Naive thymus-derived CD4-positive, alpha-beta T cell (primary cell): ENCODE data around the gene NAP1L5. TPM values are rescaled to one million over a fixed set of nuclear protein-coding genes. Genes with fewer than 3 reads are reported as not detected.

Experiments
- ATAC-seq: fragments of 150-1000 bp; cut with Tn5 transposase; 2 replicates; pipeline ENCODE4 v1.10.0; 2021; ENCODE audit warnings: mild to moderate bottlenecking, moderate library complexity
- CTCF ChIA-PET: fragments of 350-600 bp; sonication (Branson Sonifier 250); formaldehyde crosslinking; loops from one replicate; lab custom pipeline; 2021; ENCODE audit warnings: antibody characterized with exemption; lab: Charles Lee
- POLR2A ChIA-PET: fragments of 350-600 bp; sonication (Branson Sonifier 250); formaldehyde crosslinking; loops from one replicate; lab custom pipeline; 2021; ENCODE audit warnings: antibody characterized with exemption, inconsistent platforms; lab: Charles Lee
- DNase-seq, 9 donors: peaks; one replicate each; pipeline versions ENCODE4 v3.0.0 to v3.0.0-alpha.2; 2020 to 2022; ENCODE audit warnings: mixed read lengths in 1 of 9
- H3K27ac ChIP-seq: one replicate; pipeline ENCODE4 v1.7.0; 2013; ENCODE audit warnings: mild to moderate bottlenecking, low read depth, low read length, moderate library complexity
- H3K27me3 ChIP-seq, 2 donors: one replicate each; pipeline ENCODE4 v1.7.0; 2013; ENCODE audit warnings: low read length in 2 of 2, mild to moderate bottlenecking in 2 of 2, moderate library complexity in 2 of 2; ENCODE audit not compliant: control insufficient read depth in 2 of 2, insufficient read depth in 2 of 2
- H3K36me3 ChIP-seq, 3 experiments: 1 replicate in 2 of 3; 2 replicates in 1 of 3; pipeline ENCODE4 v1.7.0; 2013; ENCODE audit warnings: low read length in 3 of 3, mild to moderate bottlenecking in 3 of 3, moderate library complexity in 1 of 3; ENCODE audit not compliant: insufficient read depth in 3 of 3, control insufficient read depth in 2 of 3
- H3K4me1 ChIP-seq, 2 donors: one replicate each; pipeline ENCODE4 v1.7.0; 2013; ENCODE audit warnings: low read length in 2 of 2, mild to moderate bottlenecking in 2 of 2, moderate library complexity in 1 of 2; ENCODE audit not compliant: control insufficient read depth in 2 of 2, insufficient read depth in 2 of 2
- H3K4me3 ChIP-seq: 2 replicates; pipeline ENCODE4 v1.7.0; 2013; ENCODE audit warnings: mild to moderate bottlenecking, low read length
- H3K9me3 ChIP-seq, 3 experiments: 1 replicate in 2 of 3; 2 replicates in 1 of 3; pipeline ENCODE4 v1.7.0; 2013; ENCODE audit warnings: low read length in 3 of 3; ENCODE audit not compliant: control insufficient read depth in 2 of 3
- H3K27ac Mint-ChIP-seq, 9 donors: one replicate each; pipeline ENCODE4 v1.8.0; 2020 to 2022; ENCODE audit warnings: mixed read lengths in 9 of 9, mild to moderate bottlenecking in 8 of 9, moderate library complexity in 5 of 9, inconsistent platforms in 2 of 9
- H3K27me3 Mint-ChIP-seq, 5 donors: one replicate each; pipeline ENCODE4 v1.8.0; 2021 to 2022; ENCODE audit warnings: mixed read lengths in 5 of 5, mild to moderate bottlenecking in 1 of 5
- H3K36me3 Mint-ChIP-seq, 5 donors: one replicate each; pipeline ENCODE4 v1.8.0; 2020 to 2022; ENCODE audit warnings: mixed read lengths in 5 of 5, mild to moderate bottlenecking in 3 of 5, inconsistent platforms in 1 of 5
- H3K4me1 Mint-ChIP-seq, 7 donors: one replicate each; pipeline ENCODE4 v1.8.0; 2020 to 2022; ENCODE audit warnings: mixed read lengths in 7 of 7, mild to moderate bottlenecking in 3 of 7, inconsistent platforms in 1 of 7
- H3K4me3 Mint-ChIP-seq, 10 donors: one replicate each; pipeline ENCODE4 v1.8.0; 2020 to 2022; ENCODE audit warnings: mild to moderate bottlenecking in 10 of 10, mixed read lengths in 10 of 10, moderate library complexity in 6 of 10, inconsistent platforms in 2 of 10
- H3K9me3 Mint-ChIP-seq, 11 donors: one replicate each; pipeline ENCODE4 v1.8.0; 2020 to 2022; ENCODE audit warnings: mixed read lengths in 11 of 11, mild to moderate bottlenecking in 4 of 11, inconsistent platforms in 1 of 11, moderate library complexity in 1 of 11
- intact Hi-C, 2 donors: fragments of 100-400 bp; cut with micrococcal nuclease; formaldehyde crosslinking; loops; one replicate each; pipeline ENCODE4 v1.15.1; 2023
- polyA plus RNA-seq, 2 donors: library from polyadenylated mRNA; unstranded; fragments of 300-500 nt; fragmentation: Illumina TruSeq; gene quantifications; one replicate each; pipeline ENCODE4 v1.2.3, GENCODE V29; 2021
- total RNA-seq, 6 experiments: library from RNA in 5 of 6; stranded (reverse) in 5 of 6; gene quantifications; 1 replicate in 5 of 6; 2 replicates in 1 of 6; pipeline ENCODE4 v1.2.3 and lab custom pipeline; 2021 to 2026

The NAP1L5 gene
- total and polyA plus RNA-seq, 7 experiments from 2014 or later, result 1.4 to 11.7 (median 3.0) TPM

- ATAC-seq (no peak), DNase-seq (no peak)
- Mint-ChIP-seq H3K27me3 (no peaks in the 10 kb centered on the region), H3K4me1 (peaks cover 0 to 17% (median under 1%) of the 10 kb centered on the region in 7 donors), H3K4me3 (no peak overlapping the region), H3K27ac (no peak overlapping the region), H3K9me3 (peaks cover 0 to 4% (median 0%) of the 10 kb centered on the region in 11 donors), H3K36me3 (peaks cover 27 to 80% (median 67%) of the 10 kb centered on the region in 5 donors)
- no peaks in the 10 kb centered on the region for H3K4me1 ChIP-seq
- no peaks in the 10 kb centered on the region for H3K27me3 ChIP-seq
- H3K36me3 ChIP-seq, result peaks cover 0 to 64% (median 12%) of the 10 kb centered on the region in 3 experiments
- CTCF ChIA-PET, result interaction anchor here (0.5 kb wide), 1 partner anchor 49 kb away, joined by 4 read pairs; no protein-coding TSS in a partner anchor
- H3K9me3 ChIP-seq, result no peaks in the 10 kb centered on the region
- intact Hi-C loops, result no loop called here
- POLR2A ChIA-PET, result no interaction called here
- no peak overlapping the region for H3K27ac ChIP-seq
- H3K4me3 ChIP-seq, result no peak overlapping the region
These were observed 7.6 kb upstream of the NAP1L5 start for GRCh38 chr4:88705223-88705622.

- peaks cover 0 to 5% (median 0%) of the 10 kb centered on the region in 11 donors for H3K9me3 Mint-ChIP-seq
- peaks cover 21 to 63% (median 52%) of the 10 kb centered on the region in 5 donors for H3K36me3 Mint-ChIP-seq
- H3K4me1 Mint-ChIP-seq, result peaks cover 4 to 12% (median 9%) of the 10 kb centered on the region in 7 donors
These were observed 5.2 kb upstream of the NAP1L5 start for GRCh38 chr4:88702782-88703181.

DNA sequence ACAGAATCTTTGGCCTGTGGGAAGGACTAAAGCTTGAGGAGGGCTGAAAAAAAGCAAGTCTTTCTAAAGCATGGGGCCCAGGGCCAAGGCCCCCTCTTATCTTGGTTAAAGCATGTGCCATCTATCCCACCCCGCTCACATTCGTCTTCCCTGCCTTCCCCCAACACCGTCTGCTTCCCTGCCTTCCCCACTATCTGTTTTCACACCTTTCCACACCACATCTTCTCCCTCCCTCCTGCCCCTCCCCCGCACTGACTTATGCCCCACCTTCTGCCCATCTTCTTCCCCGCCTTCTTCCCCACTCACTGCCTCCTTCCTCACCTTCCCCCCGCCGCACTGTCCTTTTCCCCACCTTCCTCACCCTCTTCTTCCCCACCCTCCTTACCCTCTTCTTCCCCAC lies 890 bp upstream of the NAP1L5 start:
- H3K9me3 ChIP-seq, result no peaks in the 10 kb centered on the region
- H3K4me3 ChIP-seq, result no peak overlapping the region
- H3K4me1 ChIP-seq, result peaks cover 0 to 13% of the 10 kb centered on the region in 2 donors
- intact Hi-C loops, result loop anchor here (2.0 to 5.0 kb wide), 4 partner anchors 39 to 416 kb away; partner anchors contain the start of genes HERC3 (in 1 of the 2) and TIGD2 (in 1 of the 2)
- DNase-seq (no peak), ATAC-seq (no peak)
- H3K4me3 Mint-ChIP-seq, result peak overlapping the region in 2 of 10 donors; percentile 86 to 87
- H3K27me3 Mint-ChIP-seq, result no peaks in the 10 kb centered on the region
- peak overlapping the region in 7 of 9 donors; percentile 79 to 96 (median 94) for H3K27ac Mint-ChIP-seq
- peak overlapping the region; percentile 79 for H3K27ac ChIP-seq
- H3K4me1 Mint-ChIP-seq, result peaks cover 5 to 35% (median 22%) of the 10 kb centered on the region in 7 donors
- peaks cover 3 to 43% (median 24%) of the 10 kb centered on the region in 5 donors for H3K36me3 Mint-ChIP-seq
- no peaks in the 10 kb centered on the region for H3K27me3 ChIP-seq
- H3K9me3 Mint-ChIP-seq, result peaks cover 0 to 5% (median 0%) of the 10 kb centered on the region in 11 donors
- ChIA-PET CTCF (no interaction called here), POLR2A (interaction anchor here (0.6 kb wide), 1 partner anchor 10 kb away, joined by 3 read pairs; no protein-coding TSS in a partner anchor)
- H3K36me3 ChIP-seq, result peaks cover 0 to 15% (median 6%) of the 10 kb centered on the region in 3 experiments

More at GRCh38 chr4:88702782-88703181, 5.2 kb upstream of the NAP1L5 start:
- intact Hi-C loops, result no loop called here
- no peaks in the 10 kb centered on the region for H3K27me3 ChIP-seq
- DNase-seq, result no peak
- H3K9me3 ChIP-seq, result no peaks in the 10 kb centered on the region
- H3K4me3 ChIP-seq, result no peak overlapping the region
- ChIA-PET CTCF (no interaction called here), POLR2A (interaction anchor here (0.6 kb wide), 1 partner anchor 20 kb away, joined by 4 read pairs; no protein-coding TSS in a partner anchor)
- H3K27ac ChIP-seq, result no peak overlapping the region
- Mint-ChIP-seq H3K4me3 (no peak overlapping the region), H3K27me3 (no peaks in the 10 kb centered on the region), H3K27ac (peak overlapping the region in 3 of 9 donors; percentile 23 to 43 (median 24))
- no peak for ATAC-seq
- peaks cover 0 to 5% of the 10 kb centered on the region in 2 donors for H3K4me1 ChIP-seq
- peaks cover 0 to 45% (median 6%) of the 10 kb centered on the region in 3 experiments for H3K36me3 ChIP-seq

- POLR2A ChIA-PET, result interaction anchor here (0.5 kb wide), 2 partner anchors 51 to 123 kb away, joined by 3 to 6 read pairs; no protein-coding TSS in a partner anchor
- Histone ChIP-seq H3K27ac (peak overlapping the region; percentile 79), H3K4me3 (peak overlapping the region; percentile 68), H3K4me1 (peaks cover 0 to 13% of the 10 kb centered on the region in 2 donors), H3K9me3 (no peaks in the 10 kb centered on the region), H3K36me3 (peaks cover 0 to 12% (median 0%) of the 10 kb centered on the region in 3 experiments), H3K27me3 (no peaks in the 10 kb centered on the region)
- no peaks in the 10 kb centered on the region for H3K27me3 Mint-ChIP-seq
- H3K36me3 Mint-ChIP-seq, result peaks cover 0 to 36% (median 15%) of the 10 kb centered on the region in 5 donors
- peak overlapping the region; percentile 82 to 92 (median 88) for H3K4me3 Mint-ChIP-seq
- CTCF ChIA-PET, result interaction anchor here (0.6 to 0.9 kb wide), 2 partner anchors 12 to 158 kb away, joined by 3 read pairs; no protein-coding TSS in a partner anchor
- peak overlapping the region; percentile 79 to 96 (median 94) for H3K27ac Mint-ChIP-seq
- ATAC-seq, result peak; percentile 26
- peak in 5 of 9 donors; percentile 4 to 42 (median 35) for DNase-seq
- H3K4me1 Mint-ChIP-seq, result peaks cover 5 to 35% (median 22%) of the 10 kb centered on the region in 7 donors
- intact Hi-C loops, result loop anchor here (2.0 to 5.0 kb wide), 5 partner anchors 40 to 415 kb away; partner anchors contain the start of genes HERC3 (in 2 of the 2) and TIGD2 (in 1 of the 2)
- peaks cover 0 to 5% (median 0%) of the 10 kb centered on the region in 11 donors for H3K9me3 Mint-ChIP-seq
These were observed 488 bp downstream of the NAP1L5 start for GRCh38 chr4:88697141-88697540.

DNA sequence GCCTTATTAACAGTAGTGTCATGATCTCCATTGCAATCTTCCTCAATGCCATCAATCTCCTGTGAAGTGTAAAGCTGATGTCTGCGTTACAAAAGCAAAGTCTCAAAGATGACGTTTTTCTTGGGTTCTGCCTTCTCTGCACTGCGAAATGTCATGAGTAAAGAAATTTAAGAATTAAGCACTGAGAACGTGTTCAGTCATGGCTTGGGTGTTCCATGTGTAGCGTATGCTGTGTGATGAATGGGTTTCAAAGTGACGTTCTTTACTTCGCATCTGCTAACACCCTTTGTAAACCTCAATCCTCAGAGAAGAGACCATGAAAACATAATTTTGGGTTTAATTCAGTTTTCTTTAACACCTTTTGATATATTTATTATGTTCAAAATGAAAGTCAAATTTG lies 999 bp downstream of the NAP1L5 start:
- intact Hi-C loops, result loop anchor here (2.0 to 5.0 kb wide), 5 partner anchors 41 to 416 kb away; partner anchors contain the start of genes HERC3 (in 2 of the 2) and TIGD2 (in 1 of the 2)
- POLR2A ChIA-PET, result interaction anchor here (0.5 kb wide), 1 partner anchor 124 kb away, joined by 6 read pairs; no protein-coding TSS in a partner anchor

DNA sequence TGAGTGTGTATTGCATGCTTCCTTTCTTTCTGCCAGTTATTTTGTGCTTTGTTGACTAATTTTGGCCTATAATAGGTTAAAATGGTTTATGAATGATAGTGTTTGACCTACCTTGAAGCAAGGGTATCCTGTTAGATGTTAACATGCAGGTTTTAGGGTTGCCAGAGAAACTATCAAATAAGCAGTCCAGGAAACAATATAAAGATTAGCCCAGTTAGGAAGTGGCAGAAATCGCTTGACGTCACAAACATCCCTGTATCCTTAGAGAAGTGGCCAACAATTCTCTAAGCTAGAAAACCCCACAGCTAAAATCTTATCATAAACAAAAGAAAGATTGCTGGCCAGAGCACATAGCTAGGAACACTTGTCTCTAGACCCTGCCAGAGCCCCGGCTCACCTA lies 3.8 kb downstream of the NAP1L5 start:
- DNase-seq (no peak), ATAC-seq (no peak)
- Histone ChIP-seq H3K36me3 (peaks cover 0 to 39% (median 0%) of the 10 kb centered on the region in 3 experiments), H3K27me3 (no peaks in the 10 kb centered on the region), H3K9me3 (no peaks in the 10 kb centered on the region), H3K4me3 (no peak overlapping the region), H3K27ac (no peak overlapping the region), H3K4me1 (peaks cover 0 to 13% of the 10 kb centered on the region in 2 donors)
- peaks cover 0 to 35% (median 17%) of the 10 kb centered on the region in 7 donors for H3K4me1 Mint-ChIP-seq
- H3K9me3 Mint-ChIP-seq, result no peaks in the 10 kb centered on the region
- intact Hi-C loops, result no loop called here
- POLR2A ChIA-PET, result no interaction called here
- peaks cover 5 to 41% (median 20%) of the 10 kb centered on the region in 5 donors for H3K36me3 Mint-ChIP-seq
- CTCF ChIA-PET, result interaction anchor here (0.8 kb wide), 1 partner anchor 31 kb away, joined by 3 read pairs; no protein-coding TSS in a partner anchor
- H3K4me3 Mint-ChIP-seq, result no peak overlapping the region
- no peaks in the 10 kb centered on the region for H3K27me3 Mint-ChIP-seq
- H3K27ac Mint-ChIP-seq, result peak overlapping the region in 3 of 9 donors; percentile 53 to 82 (median 61)

More for the DNA sequence above, 999 bp downstream of the NAP1L5 start:
- Histone ChIP-seq H3K27me3 (no peaks in the 10 kb centered on the region), H3K27ac (peak overlapping the region; percentile 79), H3K4me1 (peaks cover 0 to 13% of the 10 kb centered on the region in 2 donors), H3K4me3 (peak overlapping the region; percentile 68), H3K36me3 (peaks cover 0 to 12% (median 0%) of the 10 kb centered on the region in 3 experiments), H3K9me3 (no peaks in the 10 kb centered on the region)
- peak in 4 of 9 donors; percentile 10 to 39 (median 24) for DNase-seq
- Mint-ChIP-seq H3K4me3 (peak overlapping the region; percentile 82 to 92 (median 88)), H3K4me1 (peaks cover 5 to 35% (median 22%) of the 10 kb centered on the region in 7 donors), H3K27ac (peak overlapping the region; percentile 43 to 96 (median 94)), H3K36me3 (peaks cover 0 to 34% (median 14%) of the 10 kb centered on the region in 5 donors), H3K9me3 (peaks cover 0 to 5% (median 0%) of the 10 kb centered on the region in 11 donors), H3K27me3 (no peaks in the 10 kb centered on the region)
- no peak for ATAC-seq
- CTCF ChIA-PET, result interaction anchor here (0.9 to 1.0 kb wide), 2 partner anchors 37 to 157 kb away, joined by 3 read pairs; no protein-coding TSS in a partner anchor
